Endothelial cell of umbilical vein (primary cell): Measurements from ENCODE around the gene FGFR3.

Experiments
- CTCF ChIP-seq, 2 donors: IDR thresholded peaks; 1 replicate in 1 of 2; 2 replicates in 1 of 2; pipeline ENCODE4 v1.5.1; 2011; ENCODE audit warnings: low read length in 2 of 2, mild to moderate bottlenecking in 2 of 2, moderate library complexity in 2 of 2, control low read depth in 1 of 2, inconsistent platforms in 1 of 2, low read depth in 1 of 2; ENCODE audit not compliant: insufficient read depth in 1 of 2; ENCODE audit errors: extremely low read depth in 1 of 2
- EZH2 ChIP-seq: IDR thresholded peaks from 2 replicates; pipeline ENCODE4 v1.6.1; 2012; ENCODE audit warnings: borderline replicate concordance, low read depth, mild to moderate bottlenecking, moderate library complexity, low read length, inconsistent platforms; ENCODE audit not compliant: severe bottlenecking
- FOS ChIP-seq: IDR thresholded peaks from 2 replicates; pipeline ENCODE4 v1.6.1; 2011; ENCODE audit warnings: mild to moderate bottlenecking, low read length, moderate library complexity, borderline replicate concordance; ENCODE audit not compliant: insufficient read depth
- JUN ChIP-seq: IDR thresholded peaks from 2 replicates; pipeline ENCODE4 v1.6.1; 2011; ENCODE audit warnings: borderline replicate concordance, low read depth; ENCODE audit not compliant: insufficient read length, insufficient read depth
- MYC ChIP-seq: IDR thresholded peaks from one replicate; pipeline ENCODE4 v1.6.1; 2011; ENCODE audit warnings: mild to moderate bottlenecking, low read depth, low read length
- POLR2A ChIP-seq: IDR thresholded peaks from 2 replicates; pipeline ENCODE4 v1.6.1; 2012; ENCODE audit warnings: low read depth, mild to moderate bottlenecking, control low read depth, low read length
- POLR2AphosphoS5 ChIP-seq: IDR thresholded peaks from 2 replicates; pipeline ENCODE4 v1.6.1; 2012; ENCODE audit warnings: low read depth, mild to moderate bottlenecking, control low read depth, low read length, moderate library complexity; ENCODE audit not compliant: insufficient read depth
- TF ChIP-seq, protein P1 (sequence below): IDR thresholded peaks from 2 replicates; pipeline ENCODE4 v1.6.1; 2011; ENCODE audit not compliant: insufficient read depth, insufficient read length

- TF ChIP-seq POLR2A, result no peak
- TF ChIP-seq EZH2, result no peak
- TF ChIP-seq CTCF (IDR thresholded peaks at IDR 0.05; ENCODE audit: extremely low read depth in 1 of 2, insufficient read depth in 1 of 2, low read depth in 1 of 2, low read length in 2 of 2), result no peak
- TF ChIP-seq, protein P1, sequence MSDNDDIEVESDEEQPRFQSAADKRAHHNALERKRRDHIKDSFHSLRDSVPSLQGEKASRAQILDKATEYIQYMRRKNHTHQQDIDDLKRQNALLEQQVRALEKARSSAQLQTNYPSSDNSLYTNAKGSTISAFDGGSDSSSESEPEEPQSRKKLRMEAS, result no peak
- no peak for TF ChIP-seq POLR2AphosphoS5
- no peak for TF ChIP-seq FOS
- TF ChIP-seq MYC, result no peak
- TF ChIP-seq JUN, result no peak
These were observed 47.9 kb upstream of the FGFR3 start for GRCh38 chr4:1745165-1745564.
